ENCODE data around the gene MBOAT2. TPM values are rescaled to one million over a fixed set of nuclear protein-coding genes. Genes with fewer than 3 reads are reported as not detected.

MBOAT2 gene, protein sequence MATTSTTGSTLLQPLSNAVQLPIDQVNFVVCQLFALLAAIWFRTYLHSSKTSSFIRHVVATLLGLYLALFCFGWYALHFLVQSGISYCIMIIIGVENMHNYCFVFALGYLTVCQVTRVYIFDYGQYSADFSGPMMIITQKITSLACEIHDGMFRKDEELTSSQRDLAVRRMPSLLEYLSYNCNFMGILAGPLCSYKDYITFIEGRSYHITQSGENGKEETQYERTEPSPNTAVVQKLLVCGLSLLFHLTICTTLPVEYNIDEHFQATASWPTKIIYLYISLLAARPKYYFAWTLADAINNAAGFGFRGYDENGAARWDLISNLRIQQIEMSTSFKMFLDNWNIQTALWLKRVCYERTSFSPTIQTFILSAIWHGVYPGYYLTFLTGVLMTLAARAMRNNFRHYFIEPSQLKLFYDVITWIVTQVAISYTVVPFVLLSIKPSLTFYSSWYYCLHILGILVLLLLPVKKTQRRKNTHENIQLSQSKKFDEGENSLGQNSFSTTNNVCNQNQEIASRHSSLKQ
- total RNA-seq: 16.2 and 19.9 TPM in 2 replicates

DNA sequence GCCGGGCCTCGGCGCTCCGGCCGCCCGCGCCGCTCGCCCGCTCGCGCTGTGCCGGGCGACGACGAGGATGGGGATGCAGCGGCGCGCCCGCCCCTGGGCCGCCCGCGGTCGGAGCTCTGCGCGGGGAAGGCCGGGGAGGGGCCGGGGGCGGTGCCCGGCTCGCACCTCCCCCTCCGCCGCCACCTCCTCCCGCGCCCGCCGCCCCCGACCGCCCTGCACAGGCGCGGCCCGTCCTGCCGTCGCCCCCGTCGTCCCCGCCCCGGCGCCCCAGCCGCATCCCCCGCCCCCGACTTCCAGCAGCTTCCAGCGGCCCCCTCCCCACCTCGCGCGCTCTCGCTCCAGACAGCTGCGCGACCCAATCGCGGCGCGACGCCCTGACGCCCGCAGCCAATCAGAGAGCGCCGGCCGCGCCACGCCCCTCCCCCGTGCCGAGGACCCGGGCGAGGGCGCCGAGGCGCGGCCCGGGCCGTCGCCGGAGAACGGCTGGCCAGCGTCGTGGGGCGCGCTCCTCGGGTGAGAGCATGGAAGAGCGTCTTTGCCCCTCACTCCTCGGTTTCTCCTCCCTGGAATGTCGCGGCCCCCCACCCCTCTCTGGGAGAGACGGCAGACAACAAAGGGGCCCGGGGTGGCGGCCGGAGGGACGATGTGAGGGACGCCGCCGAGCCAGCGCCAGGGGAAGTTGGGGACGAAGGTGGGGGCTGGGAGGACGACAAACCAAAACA is at the start of gene MBOAT2:
MBOAT2 (minus strand) TSS at position 69 of the 722 bp plus-strand sequence. CDS start 70 bp downstream, outside the sequence.

DNA sequence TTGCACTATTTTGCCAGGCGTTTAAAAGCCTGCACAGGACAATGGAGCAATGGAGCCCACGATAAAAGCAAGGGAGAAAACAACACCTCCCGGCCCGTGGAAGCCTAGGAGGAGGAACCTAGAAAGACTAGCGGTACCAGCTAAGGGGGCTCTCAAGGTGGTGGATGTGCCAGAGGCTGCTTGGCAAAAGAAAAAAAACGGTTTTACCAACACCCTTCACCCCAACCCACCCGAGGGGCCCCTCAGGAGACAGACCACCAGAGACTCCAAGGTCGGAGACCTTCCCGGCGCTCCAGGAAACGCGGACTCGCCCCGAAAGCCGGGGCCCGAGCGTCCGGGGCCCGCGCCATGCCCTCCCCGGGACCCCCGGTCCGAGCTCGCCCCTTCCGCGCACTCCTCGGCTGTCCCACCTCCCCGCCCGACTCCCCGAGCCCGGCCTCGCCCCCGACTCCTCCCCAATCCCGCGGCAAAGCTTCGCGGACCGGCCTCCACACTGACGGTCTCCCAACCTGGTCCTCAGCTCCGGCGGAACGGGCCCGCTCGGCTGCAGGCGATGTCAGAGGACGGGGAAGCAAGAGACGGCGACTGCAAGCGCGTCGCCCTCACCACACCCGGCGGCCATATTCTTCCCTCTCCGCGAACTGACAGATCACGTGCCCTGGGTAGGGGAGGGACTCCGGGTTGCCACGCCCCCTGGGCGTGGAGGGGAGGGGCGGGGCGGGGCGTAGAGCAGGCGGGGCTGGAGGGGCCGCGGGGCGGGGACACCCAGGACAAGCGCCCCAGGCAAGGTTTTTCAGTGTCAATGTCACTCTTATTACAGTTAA is 166.3 kb downstream of the MBOAT2 start, which contains the start of gene KIDINS220:
KIDINS220 (minus strand) TSS at position 643 of the 824 bp plus-strand sequence. CDS start 10,520 bp downstream, outside the sequence.

Other genes starting within 250 kb of the MBOAT2 start
- 62.1 and 66.5 TPM in 2 replicates for gene KIDINS220, start 166.1 kb downstream of the MBOAT2 start, total RNA-seq
- gene ASAP2, start 203.1 kb upstream of the MBOAT2 start, total RNA-seq: 39.3 and 59.0 TPM in 2 replicates